ENCODE measurements around the gene HCRTR1. TPM values are rescaled to one million over a fixed set of nuclear protein-coding genes. Genes with fewer than 3 reads are reported as not detected.

HCRTR1 gene
- total RNA-seq, result not detected

GRCh38 chr1:31617218-31617915, at the start of gene HCRTR1:
Gene HCRTR1, plus strand, starts transcription at chr1:31617689. Its CDS starts 1,504 bp downstream, at chr1:31619193.
- peaks cover 30% of the 10 kb centered on the region for H3K27me3 Mint-ChIP-seq
- H3K9me3 Mint-ChIP-seq, result no peaks in the 10 kb centered on the region
- DNase-seq, result no peak
- no peaks in the 10 kb centered on the region for H3K36me3 Mint-ChIP-seq (ENCODE audit: low read depth)
- H3K4me3 Mint-ChIP-seq, result no peak within 1 kb of the TSS
- peaks cover 2% of the 10 kb centered on the region for H3K4me1 Mint-ChIP-seq
- POLR2A ChIA-PET, result interaction anchor here (1.0 kb wide), 1 partner anchor 129 kb away, joined by 3 read pairs; no protein-coding TSS in a partner anchor
- H3K27ac Mint-ChIP-seq, result no peak within 1 kb of the TSS
- CTCF ChIA-PET, result interaction anchor here (1.0 to 2.4 kb wide), 6 partner anchors 8 to 172 kb away, joined by 3 to 10 read pairs (median 4); partner anchors contain the start of gene PEF1

GRCh38 chr1:31567956-31568570, 49.4 kb upstream of the HCRTR1 start:
- no peak overlapping the region for H3K4me3 Mint-ChIP-seq
- no peak for DNase-seq
- ChIA-PET POLR2A (no interaction called here), CTCF (interaction anchor here (0.6 to 2.1 kb wide), 3 partner anchors 10 to 1224 kb away, joined by 3 to 6 read pairs (median 5); no protein-coding TSS in a partner anchor)
- H3K27ac Mint-ChIP-seq, result no peak overlapping the region
- peaks cover 19% of the 10 kb centered on the region for H3K27me3 Mint-ChIP-seq
- no peaks in the 10 kb centered on the region for H3K9me3 Mint-ChIP-seq
- H3K4me1 Mint-ChIP-seq, result no peaks in the 10 kb centered on the region
- no peaks in the 10 kb centered on the region for H3K36me3 Mint-ChIP-seq (ENCODE audit: low read depth)

- H3K4me3 Mint-ChIP-seq, result no peak overlapping the region
- no peak overlapping the region for H3K27ac Mint-ChIP-seq
- peaks cover 19% of the 10 kb centered on the region for H3K27me3 Mint-ChIP-seq
- H3K4me1 Mint-ChIP-seq, result no peaks in the 10 kb centered on the region
- ChIA-PET POLR2A (no interaction called here), CTCF (interaction anchor here (0.6 to 2.1 kb wide), 4 partner anchors 9 to 1225 kb away, joined by 3 to 6 read pairs (median 4); no protein-coding TSS in a partner anchor)
- no peaks in the 10 kb centered on the region for H3K9me3 Mint-ChIP-seq
- no peaks in the 10 kb centered on the region for H3K36me3 Mint-ChIP-seq (ENCODE audit: low read depth)
- peak; percentile 14 for DNase-seq
These were observed 48.4 kb upstream of the HCRTR1 start for GRCh38 chr1:31568895-31569595.

GRCh38 chr1:31569596-31570173, 47.8 kb upstream of the HCRTR1 start:
- Mint-ChIP-seq H3K4me1 (no peaks in the 10 kb centered on the region), H3K36me3 (ENCODE audit: low read depth) (no peaks in the 10 kb centered on the region), H3K27ac (no peak overlapping the region), H3K27me3 (peaks cover 23% of the 10 kb centered on the region), H3K9me3 (no peaks in the 10 kb centered on the region), H3K4me3 (no peak overlapping the region)
- CTCF ChIA-PET, result interaction anchor here (1.0 to 1.2 kb wide), 2 partner anchors 21 to 34 kb away, joined by 3 read pairs; no protein-coding TSS in a partner anchor
- DNase-seq, result peak; percentile 9
- POLR2A ChIA-PET, result no interaction called here

- no peaks in the 10 kb centered on the region for H3K9me3 Mint-ChIP-seq
- H3K27ac Mint-ChIP-seq, result no peak overlapping the region
- H3K4me1 Mint-ChIP-seq, result no peaks in the 10 kb centered on the region
- H3K27me3 Mint-ChIP-seq, result peaks cover 23% of the 10 kb centered on the region
- DNase-seq, result peak; percentile 15
- no peaks in the 10 kb centered on the region for H3K36me3 Mint-ChIP-seq (ENCODE audit: low read depth)
- ChIA-PET CTCF (interaction anchor here (1.0 kb wide), 1 partner anchor 21 kb away, joined by 3 read pairs; no protein-coding TSS in a partner anchor), POLR2A (no interaction called here)
- no peak overlapping the region for H3K4me3 Mint-ChIP-seq
These were observed 47.3 kb upstream of the HCRTR1 start for GRCh38 chr1:31570228-31570627.

GRCh38 chr1:31570906-31571305, 46.6 kb upstream of the HCRTR1 start:
- no peak for DNase-seq
- Mint-ChIP-seq H3K27ac (no peak overlapping the region), H3K4me3 (no peak overlapping the region), H3K4me1 (no peaks in the 10 kb centered on the region), H3K36me3 (ENCODE audit: low read depth) (no peaks in the 10 kb centered on the region), H3K9me3 (no peaks in the 10 kb centered on the region), H3K27me3 (peaks cover 20% of the 10 kb centered on the region)
- ChIA-PET CTCF (no interaction called here), POLR2A (no interaction called here)

DNA sequence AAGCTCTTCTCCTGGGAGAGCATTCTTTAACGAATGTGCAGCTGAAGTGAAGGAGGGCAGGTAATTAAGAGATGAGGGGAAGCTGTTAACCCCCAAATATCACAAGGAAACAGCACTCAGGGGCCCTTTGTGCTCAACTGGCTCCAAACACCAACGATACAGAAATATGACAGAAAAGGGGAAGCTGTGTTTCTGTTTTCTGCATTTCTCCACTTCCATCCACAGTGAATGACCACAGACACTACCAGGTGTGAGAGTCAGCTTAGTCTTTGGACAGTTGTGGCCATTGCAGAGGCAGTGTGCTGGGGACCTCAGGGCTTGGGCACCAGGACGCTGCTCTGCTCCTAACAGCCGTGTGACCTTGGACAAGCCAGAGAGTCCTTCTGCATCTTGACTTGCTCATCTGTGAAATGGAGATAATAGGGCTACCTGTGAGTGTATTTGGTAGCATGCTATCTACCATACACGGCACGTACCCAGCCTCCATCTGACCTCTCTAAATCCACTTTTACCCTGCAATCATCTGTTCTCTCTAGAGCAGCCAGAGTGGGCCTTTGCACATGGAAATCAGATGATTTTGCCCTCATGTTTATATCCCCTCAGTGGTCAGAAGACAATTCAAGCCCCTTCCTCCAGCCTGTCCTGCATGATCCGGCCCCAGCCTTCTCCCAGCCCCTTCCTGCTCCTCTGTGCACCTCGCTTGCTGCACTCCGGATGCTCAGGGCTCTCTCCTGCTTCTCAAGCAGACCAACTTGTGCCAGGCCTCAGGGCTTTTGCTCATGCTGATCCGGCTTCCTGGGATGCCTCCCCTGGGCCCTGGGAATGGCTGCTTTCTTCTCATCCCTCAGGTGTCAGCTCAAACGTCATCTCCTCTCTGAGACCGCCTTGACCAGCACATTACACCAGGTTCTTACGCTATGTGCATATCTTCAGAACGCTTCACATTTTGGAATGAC, 45.9 kb upstream of the HCRTR1 start:
- Mint-ChIP-seq H3K4me1 (peaks cover 2% of the 10 kb centered on the region), H3K27ac (no peak overlapping the region), H3K4me3 (no peak overlapping the region), H3K27me3 (peaks cover 18% of the 10 kb centered on the region), H3K9me3 (no peaks in the 10 kb centered on the region), H3K36me3 (ENCODE audit: low read depth) (no peaks in the 10 kb centered on the region)
- POLR2A ChIA-PET, result no interaction called here
- peak; percentile 3 for DNase-seq
- CTCF ChIA-PET, result no interaction called here

DNA sequence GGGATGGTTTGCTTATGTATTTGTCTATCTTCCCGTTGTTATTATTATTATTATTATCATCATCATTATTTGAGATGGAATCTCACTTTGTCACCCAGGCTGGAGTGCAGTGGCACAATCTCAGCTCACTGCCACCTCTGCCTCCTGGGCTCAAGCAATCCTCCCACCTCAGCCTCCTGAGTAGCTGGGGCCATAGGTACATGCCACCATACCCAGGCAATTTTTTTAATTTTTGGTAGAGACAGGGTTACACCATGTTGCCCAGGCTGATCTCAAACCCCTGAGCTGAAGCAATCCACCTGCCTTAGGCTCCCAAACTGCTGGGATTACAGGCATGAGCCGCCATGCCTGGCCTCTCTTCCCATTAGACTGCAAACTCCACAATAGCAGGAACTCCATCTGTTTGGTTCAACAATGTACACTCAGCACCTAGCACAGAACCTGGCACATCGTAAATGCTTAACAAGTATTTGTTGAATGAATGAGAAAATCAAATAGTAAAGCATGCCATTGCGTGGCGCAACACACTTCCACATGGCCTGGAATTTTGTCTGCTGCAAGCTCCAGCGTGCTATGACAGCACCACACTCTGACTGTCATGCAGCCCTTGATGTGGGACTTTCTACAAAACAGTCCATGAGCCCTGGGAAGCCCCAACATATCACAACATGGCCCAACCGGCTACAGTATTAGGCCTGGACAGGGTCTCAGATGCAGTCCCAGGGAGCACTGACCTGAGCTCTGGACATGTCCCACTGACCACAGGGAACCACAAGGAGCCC, 45.0 kb upstream of the HCRTR1 start:
- Mint-ChIP-seq H3K4me1 (peaks cover 2% of the 10 kb centered on the region), H3K27me3 (peaks cover 18% of the 10 kb centered on the region), H3K36me3 (ENCODE audit: low read depth) (no peaks in the 10 kb centered on the region), H3K4me3 (no peak overlapping the region), H3K27ac (no peak overlapping the region), H3K9me3 (no peaks in the 10 kb centered on the region)
- ChIA-PET POLR2A (no interaction called here), CTCF (no interaction called here)
- peak; percentile 14 for DNase-seq

DNA sequence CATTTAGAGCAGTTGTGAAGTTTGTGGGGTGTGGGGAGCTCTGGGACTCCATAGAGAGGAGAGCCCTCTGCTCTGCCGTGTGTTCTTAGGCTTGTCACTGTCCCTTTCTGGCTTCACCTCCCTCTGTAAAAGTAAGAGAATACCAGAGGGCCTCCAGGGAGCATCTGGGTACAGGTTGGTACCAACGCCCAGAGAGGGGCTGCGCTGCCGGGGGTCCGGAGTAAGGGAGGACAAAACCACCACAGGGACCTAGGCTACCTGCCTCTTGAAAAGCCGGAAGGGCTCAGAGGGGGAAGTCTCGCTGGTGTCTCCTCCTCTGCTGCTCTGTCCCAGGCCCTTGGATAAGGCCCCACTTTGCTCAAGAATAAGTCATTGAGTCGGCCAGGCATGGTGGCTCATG, 44.2 kb upstream of the HCRTR1 start:
- Mint-ChIP-seq H3K9me3 (no peaks in the 10 kb centered on the region), H3K4me1 (peaks cover 2% of the 10 kb centered on the region), H3K27me3 (peaks cover 18% of the 10 kb centered on the region), H3K36me3 (ENCODE audit: low read depth) (no peaks in the 10 kb centered on the region), H3K27ac (no peak overlapping the region), H3K4me3 (no peak overlapping the region)
- CTCF ChIA-PET, result no interaction called here
- DNase-seq, result peak; percentile 5
- POLR2A ChIA-PET, result no interaction called here

- H3K4me1 Mint-ChIP-seq, result peaks cover 2% of the 10 kb centered on the region
- H3K27ac Mint-ChIP-seq, result no peak overlapping the region
- ChIA-PET POLR2A (no interaction called here), CTCF (no interaction called here)
- no peak overlapping the region for H3K4me3 Mint-ChIP-seq
- H3K36me3 Mint-ChIP-seq (ENCODE audit: low read depth), result no peaks in the 10 kb centered on the region
- no peak for DNase-seq
- H3K9me3 Mint-ChIP-seq, result no peaks in the 10 kb centered on the region
- H3K27me3 Mint-ChIP-seq, result peaks cover 16% of the 10 kb centered on the region
These were observed 42.6 kb upstream of the HCRTR1 start for GRCh38 chr1:31574749-31575368.

- Mint-ChIP-seq H3K27ac (no peak overlapping the region), H3K9me3 (no peaks in the 10 kb centered on the region), H3K4me3 (no peak overlapping the region), H3K4me1 (peaks cover 2% of the 10 kb centered on the region), H3K27me3 (peaks cover 15% of the 10 kb centered on the region), H3K36me3 (ENCODE audit: low read depth) (no peaks in the 10 kb centered on the region)
- ChIA-PET POLR2A (no interaction called here), CTCF (no interaction called here)
- peak; percentile 8 for DNase-seq
These were observed 41.9 kb upstream of the HCRTR1 start for GRCh38 chr1:31575369-31576140.

Measured in activated CD4-positive, alpha-beta memory T cell treated with anti-CD3 and anti-CD28 coated beads, Interleukin-2, amount 10 ng/mL, durations not matched to agents 7 days and 5 days (primary cell).